ENCODE measurements around the gene MPP2. TPM values are rescaled to one million over a fixed set of nuclear protein-coding genes. Genes with fewer than 3 reads are reported as not detected.

MPP2 gene
- total RNA-seq, 1 experiment from 2014 or later = 2.6 TPM

DNA sequence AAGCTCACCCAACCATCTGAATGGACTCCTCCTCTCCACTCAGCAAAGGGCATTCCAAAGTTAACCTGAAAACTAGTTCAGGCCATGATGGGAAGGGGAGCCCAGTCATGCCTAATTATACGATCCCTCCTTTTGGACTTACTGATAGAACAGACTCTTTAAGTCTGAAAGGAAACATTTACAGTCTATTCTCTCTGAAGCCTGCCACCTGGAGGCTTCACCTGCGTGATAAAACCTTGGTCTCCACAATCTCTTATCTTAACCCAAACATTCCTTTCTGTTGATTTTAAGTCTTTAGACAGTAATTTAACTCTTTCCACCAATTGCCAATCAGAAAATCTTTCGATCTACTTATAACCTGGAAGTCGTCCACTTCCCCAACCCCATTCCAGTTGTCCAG, 9.0 kb upstream of the MPP2 start:
- Histone ChIP-seq H3K9me3 (ENCODE audit: low read depth, low read length, poor library complexity, severe bottlenecking) (no peaks in the 10 kb centered on the region), H3K27ac (ENCODE audit: low read depth, low read length, poor library complexity, severe bottlenecking) (no peak overlapping the region), H3K4me3 (ENCODE audit: low read depth, low read length, poor library complexity, severe bottlenecking) (no peak overlapping the region), H3K36me3 (ENCODE audit: insufficient read depth, low read length, poor library complexity, severe bottlenecking) (no peaks in the 10 kb centered on the region), H3K27me3 (replicated peaks; ENCODE audit: insufficient read depth, low read depth, low read length, poor library complexity) (no peaks in the 10 kb centered on the region), H3K4me1 (ENCODE audit: insufficient read depth, low read length, poor library complexity, severe bottlenecking) (no peaks in the 10 kb centered on the region)
- ChIA-PET CTCF (no interaction called here), POLR2A (ENCODE audit: low non-redundant PET) (no interaction called here)
- intact Hi-C loops (cut with micrococcal nuclease; ENCODE audit: unreplicated experiment) = no loop called here
- DNase-seq (ENCODE audit: low spot score) = no peak
- no TSS peak for BruUV-seq (replicated peaks)
- TF ChIP-seq EZH2 (IDR thresholded peaks at IDR 0.05; ENCODE audit: borderline replicate concordance, low read depth, low read length, poor library complexity, severe bottlenecking) = no peak
- TF ChIP-seq, protein P1, sequence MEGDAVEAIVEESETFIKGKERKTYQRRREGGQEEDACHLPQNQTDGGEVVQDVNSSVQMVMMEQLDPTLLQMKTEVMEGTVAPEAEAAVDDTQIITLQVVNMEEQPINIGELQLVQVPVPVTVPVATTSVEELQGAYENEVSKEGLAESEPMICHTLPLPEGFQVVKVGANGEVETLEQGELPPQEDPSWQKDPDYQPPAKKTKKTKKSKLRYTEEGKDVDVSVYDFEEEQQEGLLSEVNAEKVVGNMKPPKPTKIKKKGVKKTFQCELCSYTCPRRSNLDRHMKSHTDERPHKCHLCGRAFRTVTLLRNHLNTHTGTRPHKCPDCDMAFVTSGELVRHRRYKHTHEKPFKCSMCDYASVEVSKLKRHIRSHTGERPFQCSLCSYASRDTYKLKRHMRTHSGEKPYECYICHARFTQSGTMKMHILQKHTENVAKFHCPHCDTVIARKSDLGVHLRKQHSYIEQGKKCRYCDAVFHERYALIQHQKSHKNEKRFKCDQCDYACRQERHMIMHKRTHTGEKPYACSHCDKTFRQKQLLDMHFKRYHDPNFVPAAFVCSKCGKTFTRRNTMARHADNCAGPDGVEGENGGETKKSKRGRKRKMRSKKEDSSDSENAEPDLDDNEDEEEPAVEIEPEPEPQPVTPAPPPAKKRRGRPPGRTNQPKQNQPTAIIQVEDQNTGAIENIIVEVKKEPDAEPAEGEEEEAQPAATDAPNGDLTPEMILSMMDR (conservative IDR thresholded peaks at IDR 0.05; ENCODE audit: low read depth, low read length) = no peak

- BruUV-seq (replicated peaks) = no TSS peak
- no peak overlapping the region for H3K4me3 ChIP-seq (ENCODE audit: low read depth, low read length, poor library complexity, severe bottlenecking)
- no peaks in the 10 kb centered on the region for H3K36me3 ChIP-seq (ENCODE audit: insufficient read depth, low read length, poor library complexity, severe bottlenecking)
- no peaks in the 10 kb centered on the region for H3K4me1 ChIP-seq (ENCODE audit: insufficient read depth, low read length, poor library complexity, severe bottlenecking)
- intact Hi-C loops (cut with micrococcal nuclease; ENCODE audit: unreplicated experiment) = no loop called here
- ChIA-PET CTCF (interaction anchor here (0.6 kb wide), 1 partner anchor 1527 kb away, joined by 3 read pairs; the partner anchor contains the start of gene STAT3), POLR2A (ENCODE audit: low non-redundant PET) (no interaction called here)
- no peaks in the 10 kb centered on the region for H3K9me3 ChIP-seq (ENCODE audit: low read depth, low read length, poor library complexity, severe bottlenecking)
- H3K27me3 ChIP-seq (replicated peaks; ENCODE audit: insufficient read depth, low read depth, low read length, poor library complexity) = no peaks in the 10 kb centered on the region
- TF ChIP-seq, protein P1 (conservative IDR thresholded peaks at IDR 0.05; ENCODE audit: low read depth, low read length) = no peak
- no peak for TF ChIP-seq EZH2 (IDR thresholded peaks at IDR 0.05; ENCODE audit: borderline replicate concordance, low read depth, low read length, poor library complexity, severe bottlenecking)
- no peak for DNase-seq (ENCODE audit: low spot score)
- no peak overlapping the region for H3K27ac ChIP-seq (ENCODE audit: low read depth, low read length, poor library complexity, severe bottlenecking)
These were observed 8.2 kb upstream of the MPP2 start for GRCh38 chr17:43915559-43915958.

GRCh38 chr17:43914451-43914850, 7.1 kb upstream of the MPP2 start:
- no peaks in the 10 kb centered on the region for H3K4me1 ChIP-seq (ENCODE audit: insufficient read depth, low read length, poor library complexity, severe bottlenecking)
- no peaks in the 10 kb centered on the region for H3K36me3 ChIP-seq (ENCODE audit: insufficient read depth, low read length, poor library complexity, severe bottlenecking)
- ChIA-PET CTCF (no interaction called here), POLR2A (ENCODE audit: low non-redundant PET) (no interaction called here)
- no peak overlapping the region for H3K4me3 ChIP-seq (ENCODE audit: low read depth, low read length, poor library complexity, severe bottlenecking)
- TF ChIP-seq, protein P1 (conservative IDR thresholded peaks at IDR 0.05; ENCODE audit: low read depth, low read length) = no peak
- no peak for TF ChIP-seq EZH2 (IDR thresholded peaks at IDR 0.05; ENCODE audit: borderline replicate concordance, low read depth, low read length, poor library complexity, severe bottlenecking)
- BruUV-seq (replicated peaks) = no TSS peak
- no peaks in the 10 kb centered on the region for H3K27me3 ChIP-seq (replicated peaks; ENCODE audit: insufficient read depth, low read depth, low read length, poor library complexity)
- no peaks in the 10 kb centered on the region for H3K9me3 ChIP-seq (ENCODE audit: low read depth, low read length, poor library complexity, severe bottlenecking)
- intact Hi-C loops (cut with micrococcal nuclease; ENCODE audit: unreplicated experiment) = no loop called here
- no peak for DNase-seq (ENCODE audit: low spot score)
- no peak overlapping the region for H3K27ac ChIP-seq (ENCODE audit: low read depth, low read length, poor library complexity, severe bottlenecking)
